SW 1271 (cell line): ENCODE results near the gene VANGL2.
A peak's percentile ranks its signal among the peaks of the same experiment; 100 is the strongest.

Source experiments
- DNase-seq, 2 experiments: peaks; one replicate each; lab custom pipeline; 2025; lab: John Stamatoyannopoulos, UW

Gene VANGL2

DNA sequence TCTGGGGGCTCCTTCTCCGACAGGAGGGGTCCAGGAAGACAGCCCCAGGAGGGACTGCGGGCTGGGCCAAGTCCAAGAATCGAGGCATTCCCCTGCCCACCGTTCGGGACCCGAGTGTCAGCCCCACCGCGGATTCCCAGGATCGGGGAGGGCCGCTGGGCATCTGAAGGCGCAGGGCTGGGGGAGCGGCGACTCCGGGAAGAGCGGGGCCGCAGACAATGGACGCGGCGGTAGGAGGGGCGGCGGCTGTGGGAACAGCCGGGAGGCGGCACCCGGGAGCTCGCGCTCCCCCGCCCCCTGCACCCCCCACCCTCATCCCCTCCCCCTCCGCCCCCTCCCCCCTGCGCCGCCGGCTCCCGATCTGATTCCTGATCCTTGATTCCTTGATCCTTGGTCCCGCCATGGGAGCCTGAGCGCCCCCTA, at the start of gene VANGL2:
VANGL2 (plus strand) TSS at position 342 of the 423 bp plus-strand sequence. CDS start 15,274 bp downstream, outside the sequence.
- DNase-seq = no peak

DNA sequence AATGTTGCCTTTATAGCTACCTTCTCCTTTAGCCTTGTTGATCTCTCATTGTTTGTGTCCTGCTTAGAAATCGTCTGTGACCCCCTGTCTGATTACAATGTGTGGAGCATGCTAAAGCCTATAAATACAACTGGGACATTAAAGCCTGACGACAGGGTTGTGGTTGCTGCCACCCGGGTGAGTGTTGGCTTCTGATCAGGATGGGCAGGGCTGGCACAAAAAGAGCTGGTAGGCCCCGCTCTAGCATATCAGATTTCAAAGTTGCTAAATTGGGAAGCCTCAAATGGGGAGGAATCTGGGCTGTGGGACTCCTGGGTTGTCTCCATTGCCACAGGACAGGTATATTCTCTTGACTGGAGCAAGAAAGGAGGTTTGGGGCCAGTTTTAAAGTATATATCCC, 48.7 kb upstream of the VANGL2 start:
- DNase-seq = no peak

DNA sequence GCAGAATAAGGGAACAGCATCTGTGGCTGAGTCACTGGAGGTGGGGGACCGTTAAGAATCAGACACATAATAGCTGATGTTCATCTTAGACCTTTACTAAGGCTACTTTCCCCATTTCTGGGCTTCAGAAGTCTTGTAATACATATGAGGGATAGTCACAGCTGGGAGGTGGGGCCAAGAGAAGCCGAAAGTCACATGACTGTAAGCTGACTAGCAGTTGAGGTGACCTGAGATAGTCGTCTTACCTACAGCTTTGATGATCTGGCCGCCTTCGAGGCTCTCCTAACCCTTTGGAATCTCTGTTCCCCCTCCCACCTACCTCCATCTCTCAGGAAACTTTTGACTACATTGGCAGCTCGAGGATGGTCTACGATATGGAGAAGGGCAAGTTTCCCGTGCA, 47.8 kb upstream of the VANGL2 start:
- DNase-seq = no peak

DNA sequence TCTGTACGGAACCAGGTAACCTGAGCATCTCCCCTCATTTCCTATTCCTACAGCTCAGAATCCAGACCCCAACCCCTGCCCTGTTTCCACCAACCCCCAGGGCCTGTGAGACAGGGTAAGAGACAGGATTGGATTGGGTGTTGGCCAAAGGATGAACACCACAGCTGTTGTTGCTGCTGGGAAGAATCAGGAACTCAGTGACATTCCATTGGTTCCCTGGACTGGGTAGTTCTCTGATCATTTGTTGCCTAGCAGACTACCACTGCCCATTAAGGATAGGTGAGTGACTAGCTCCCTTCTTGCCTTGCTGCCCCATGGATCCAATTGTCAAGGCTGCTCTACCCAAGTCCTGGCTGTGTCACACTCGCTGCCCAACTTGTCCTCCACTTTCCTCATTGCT, 47.1 kb upstream of the VANGL2 start:
- DNase-seq = no peak

DNA sequence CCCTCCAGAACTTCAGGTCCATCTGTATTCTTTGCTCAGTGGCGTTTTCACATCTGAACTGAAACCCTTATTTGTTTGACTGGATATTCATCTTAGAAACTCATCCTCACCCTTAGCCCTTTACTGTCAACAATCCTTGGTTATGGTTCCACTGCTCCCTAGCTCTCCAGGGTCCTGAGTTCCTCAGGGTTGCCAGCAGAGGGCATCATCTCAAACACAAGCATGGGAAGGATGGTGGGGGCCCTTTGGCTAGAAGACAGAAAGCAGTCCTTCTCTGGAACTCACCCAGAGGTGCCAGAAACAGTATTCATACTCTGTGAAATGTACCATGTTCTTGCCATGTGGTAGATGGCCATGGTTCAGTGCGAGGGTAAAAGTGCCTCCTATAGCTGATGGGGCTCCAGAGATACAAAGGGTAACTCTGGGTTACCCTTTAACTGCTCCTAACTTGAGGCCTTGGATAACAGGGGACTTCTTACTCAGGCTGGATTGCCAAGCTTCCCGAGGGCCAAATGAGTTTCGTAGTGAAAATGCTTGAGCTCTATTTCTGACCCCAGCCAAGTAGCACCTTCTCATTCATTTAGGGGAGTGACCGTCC, 45.9 kb upstream of the VANGL2 start:
- peak in 1 of 2 experiments; percentile 1 for DNase-seq

DNA sequence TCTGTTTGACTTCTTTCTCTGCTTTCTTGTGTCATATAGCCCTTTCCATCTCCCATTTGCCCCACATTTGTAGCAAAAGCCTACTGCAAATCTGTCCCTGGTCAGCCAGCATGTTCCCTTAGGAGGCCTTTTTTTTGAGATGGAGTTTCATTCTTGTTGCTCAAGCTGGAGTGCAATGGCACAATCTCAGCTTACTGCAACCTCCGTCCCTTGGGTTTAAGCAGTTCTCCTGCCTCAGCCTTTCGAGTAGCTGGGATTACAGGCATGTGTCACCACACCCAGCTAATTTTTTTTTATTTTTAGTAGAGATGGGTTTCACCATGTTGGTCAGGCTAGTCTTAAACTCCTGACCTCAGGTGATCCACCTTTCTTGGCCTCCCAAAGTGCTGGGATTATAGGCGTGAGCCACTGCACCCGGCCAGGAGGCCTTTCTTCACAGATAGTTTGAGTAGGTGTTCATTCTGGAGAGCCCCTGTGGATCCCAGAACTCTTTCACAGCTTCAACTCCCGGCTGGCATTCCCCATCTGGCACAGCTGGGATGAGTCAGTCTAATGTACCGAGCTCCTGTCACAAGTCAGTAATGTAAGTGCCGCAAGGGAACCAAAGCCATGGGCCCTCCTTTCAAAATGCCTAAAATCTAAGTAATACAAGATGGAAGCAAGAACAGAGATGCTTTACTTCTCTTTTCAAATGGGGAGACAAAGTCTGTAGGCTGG, 42.9 kb upstream of the VANGL2 start:
- DNase-seq = no peak

DNA sequence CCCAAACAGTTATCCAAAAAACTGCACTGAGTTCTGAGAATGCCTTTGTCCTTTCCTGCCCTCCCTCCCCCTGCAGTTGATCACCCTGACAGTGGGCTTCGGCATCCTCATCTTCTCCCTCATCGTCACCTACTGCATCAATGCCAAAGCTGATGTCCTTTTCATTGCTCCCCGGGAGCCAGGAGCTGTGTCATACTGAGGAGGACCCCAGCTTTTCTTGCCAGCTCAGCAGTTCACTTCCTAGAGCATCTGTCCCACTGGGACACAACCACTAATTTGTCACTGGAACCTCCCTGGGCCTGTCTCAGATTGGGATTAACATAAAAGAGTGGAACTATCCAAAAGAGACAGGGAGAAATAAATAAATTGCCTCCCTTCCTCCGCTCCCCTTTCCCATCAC, 42.3 kb upstream of the VANGL2 start:
- no peak for DNase-seq

DNA sequence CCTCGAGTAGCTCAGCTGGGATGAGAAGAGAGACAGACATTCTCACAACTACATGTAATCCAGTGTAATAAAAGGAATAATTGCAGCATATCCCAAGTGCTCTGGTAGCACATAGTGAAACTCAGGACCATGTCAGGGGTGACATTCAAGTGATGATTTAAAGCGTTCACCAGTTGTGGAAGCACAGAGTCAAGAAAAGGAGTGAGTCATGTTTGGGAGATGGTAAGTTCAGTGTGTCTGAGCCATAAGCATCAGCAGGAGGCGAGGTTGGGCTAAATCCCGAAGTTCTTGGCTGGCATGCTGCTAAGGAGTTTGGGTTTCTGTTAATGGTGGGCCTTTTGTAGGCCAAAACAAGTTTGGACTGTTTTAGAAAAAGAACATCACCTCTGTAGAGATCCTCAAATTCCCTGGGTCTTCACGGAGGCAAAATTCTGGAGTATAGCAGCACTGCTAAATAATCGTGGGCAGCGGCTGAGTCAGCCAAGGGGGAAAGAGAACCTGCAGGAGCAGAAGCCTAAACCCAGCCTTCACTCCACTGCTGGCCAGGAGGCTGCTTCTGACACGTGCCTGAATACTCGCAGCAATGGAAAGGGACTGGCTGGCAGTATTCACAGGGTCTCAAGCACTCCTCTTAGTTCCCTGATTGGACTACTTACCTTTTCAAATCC, 40.7 kb upstream of the VANGL2 start:
- DNase-seq = no peak

DNA sequence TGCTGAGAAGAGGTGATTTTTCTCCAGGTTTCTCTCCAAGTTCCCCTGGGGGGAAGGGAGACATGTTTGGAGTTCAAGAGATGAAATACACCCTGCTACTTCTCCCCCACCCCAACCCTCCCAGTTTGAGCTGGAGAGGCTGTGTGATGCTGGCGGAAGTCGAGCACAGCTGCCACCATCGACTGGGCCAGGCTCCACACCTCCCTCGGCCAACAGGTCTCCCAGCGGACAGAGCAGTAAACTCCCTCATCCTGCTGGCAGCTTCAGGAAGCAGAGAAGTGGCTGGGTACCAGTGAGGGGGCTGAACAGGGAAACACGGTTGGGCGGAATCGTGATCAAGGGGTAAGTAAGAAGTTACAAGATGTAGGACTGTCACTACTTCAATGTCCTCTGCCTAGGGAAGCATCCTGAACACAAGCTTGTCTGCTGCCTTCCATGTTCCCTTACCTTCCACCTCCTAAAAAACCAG, 40.1 kb upstream of the VANGL2 start:
- no peak for DNase-seq

DNA sequence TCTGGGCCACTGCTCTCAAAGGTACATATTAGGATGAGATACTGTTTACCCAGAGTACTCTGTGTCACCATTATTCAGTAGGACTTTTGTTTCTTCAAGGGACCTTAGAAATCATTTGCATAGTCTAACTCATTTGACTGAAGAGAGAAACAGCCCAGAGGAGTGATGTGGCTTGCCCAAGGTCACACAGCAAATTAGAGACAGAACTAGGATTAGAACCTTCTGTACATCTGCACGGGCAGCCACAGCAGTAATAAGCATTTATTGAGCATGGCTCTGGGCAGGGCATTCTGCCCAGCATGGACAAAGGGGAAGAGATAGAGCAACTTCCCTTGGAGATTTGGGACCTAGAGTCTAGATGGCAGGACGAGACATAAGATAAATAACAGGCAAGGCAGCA, 39.2 kb upstream of the VANGL2 start:
- DNase-seq = no peak

DNA sequence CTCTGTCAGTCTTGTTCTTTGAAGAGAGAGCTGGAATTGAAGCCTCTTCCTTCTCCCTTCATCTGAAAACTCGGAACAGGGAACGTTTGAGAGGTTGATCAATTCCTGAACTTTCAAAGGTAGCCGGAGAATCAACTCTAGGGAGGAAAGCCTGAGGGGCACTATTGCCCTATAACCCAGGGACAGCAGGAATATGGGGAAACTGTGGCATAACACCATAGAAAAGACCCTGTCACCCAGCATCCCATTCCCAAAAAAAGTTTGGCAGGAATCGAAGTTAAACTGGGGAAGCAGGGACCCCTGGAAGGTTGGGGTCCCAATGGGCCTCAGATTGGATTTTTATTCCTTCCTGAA, 38.6 kb upstream of the VANGL2 start:
- DNase-seq = no peak

DNA sequence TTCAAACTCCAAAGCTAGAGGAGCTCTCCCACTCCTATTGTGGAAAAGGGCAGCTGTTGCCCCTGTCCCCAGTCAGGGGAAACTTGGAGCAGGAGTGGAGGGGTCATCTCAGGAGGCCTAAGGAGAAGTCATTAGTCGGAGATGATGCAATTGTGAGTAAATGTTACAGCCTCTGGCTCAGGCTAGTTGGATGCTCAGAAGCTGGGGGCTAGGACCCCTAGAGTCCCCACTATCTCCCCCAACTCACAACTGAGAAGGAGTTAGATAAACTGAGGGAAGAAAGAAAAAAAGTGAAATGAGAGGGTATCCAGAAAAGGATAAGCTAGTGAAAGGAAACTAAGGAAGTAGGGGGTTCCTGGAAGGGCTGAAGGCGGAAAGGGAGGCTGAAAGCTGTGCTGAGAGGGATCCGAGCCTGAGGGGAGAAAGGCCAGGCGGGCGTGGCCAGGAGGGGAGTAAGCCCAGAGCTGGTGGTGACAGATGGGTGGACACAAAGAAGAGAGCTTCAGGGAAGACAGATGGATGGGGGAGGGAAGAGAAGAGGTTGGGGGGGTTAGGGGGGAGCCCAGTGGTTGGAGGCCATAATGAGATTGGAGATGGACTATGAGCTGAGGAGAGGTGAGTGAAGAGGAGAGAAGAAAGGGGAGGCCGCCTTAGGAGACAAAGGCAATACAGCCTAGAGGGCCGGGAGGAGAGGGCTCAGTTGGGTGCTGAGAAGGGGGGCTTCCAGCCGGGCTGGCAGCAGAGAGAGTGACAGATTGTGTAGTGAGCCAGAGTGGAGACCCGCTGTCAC, 38.0 kb upstream of the VANGL2 start:
- DNase-seq = no peak

DNA sequence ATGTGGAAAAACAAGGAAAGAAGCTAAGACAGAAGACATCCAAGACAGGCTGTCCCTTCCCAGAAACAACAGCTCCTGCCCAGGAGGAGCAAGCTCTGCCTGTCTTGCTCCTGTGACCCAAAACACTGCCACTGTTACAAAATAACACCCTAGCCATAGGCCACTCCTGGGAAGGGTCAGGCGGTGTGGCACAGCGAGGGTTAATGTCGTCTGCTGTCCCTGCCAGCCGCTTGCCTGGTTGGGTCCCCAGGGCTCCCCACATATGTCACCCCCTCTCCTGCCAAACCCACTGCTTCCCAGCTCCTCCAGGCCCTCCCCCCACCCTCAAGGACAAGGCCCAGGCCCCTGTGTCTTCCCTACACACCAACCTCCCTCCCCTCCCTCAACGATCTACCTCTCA, 37.4 kb upstream of the VANGL2 start:
- no peak for DNase-seq

DNA sequence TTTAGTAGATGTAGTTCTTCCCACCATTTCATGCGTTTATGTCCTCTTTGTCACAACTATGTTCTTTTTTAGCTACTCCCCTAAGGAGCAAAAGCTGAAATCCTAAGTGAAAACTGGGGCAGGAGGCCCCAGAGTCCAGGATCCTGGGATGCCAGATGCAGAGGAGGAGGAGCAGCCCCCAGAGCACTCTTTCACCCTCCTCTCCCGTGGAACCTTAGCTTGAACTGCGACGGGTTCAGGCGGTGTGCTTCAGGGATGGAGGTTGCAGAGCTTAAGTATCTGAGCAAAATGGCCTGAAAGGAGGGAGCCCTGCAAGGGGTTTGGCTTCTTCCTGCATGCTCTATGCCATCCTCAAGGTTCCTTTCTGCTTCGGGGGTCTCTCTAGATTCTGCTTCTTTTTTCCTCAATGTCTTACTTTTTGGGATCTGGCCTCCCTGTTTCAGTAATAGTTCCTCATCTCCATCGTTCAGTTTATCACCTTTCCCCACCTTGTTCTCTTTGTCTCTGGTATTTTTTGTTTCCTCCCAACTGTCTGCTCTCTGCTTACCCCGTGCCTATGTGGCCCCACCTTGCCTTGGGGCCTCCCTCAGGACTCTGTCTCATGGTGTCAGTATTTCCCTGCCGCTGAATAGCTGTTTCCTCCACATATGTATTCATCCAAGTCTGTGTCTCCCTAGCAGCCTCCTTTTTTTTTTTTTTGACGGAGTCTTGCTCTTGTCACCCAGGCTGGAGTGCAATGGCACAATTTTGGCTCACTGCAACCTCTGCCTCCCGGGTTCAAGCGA, 36.2 kb upstream of the VANGL2 start:
- DNase-seq = no peak

DNA sequence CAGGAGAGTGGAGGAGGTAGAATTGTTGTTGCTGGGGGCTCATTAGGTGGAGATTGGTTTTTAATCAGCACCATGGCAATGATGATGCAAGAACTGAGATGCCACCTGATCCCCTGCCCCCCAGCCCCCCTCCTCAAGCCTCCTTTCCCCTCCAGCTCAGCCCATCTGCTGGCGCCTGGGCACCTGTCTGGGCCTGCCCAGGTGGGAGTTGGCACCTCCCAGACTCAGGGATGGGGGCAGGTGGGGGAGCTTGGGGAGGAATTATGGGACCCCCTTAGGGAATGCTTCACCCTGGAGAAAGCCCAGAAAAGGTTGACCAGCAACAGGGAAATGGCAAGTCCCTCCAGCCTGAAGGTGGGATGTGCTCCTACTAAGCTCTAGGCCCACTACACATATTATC, 35.0 kb upstream of the VANGL2 start:
- no peak for DNase-seq

DNA sequence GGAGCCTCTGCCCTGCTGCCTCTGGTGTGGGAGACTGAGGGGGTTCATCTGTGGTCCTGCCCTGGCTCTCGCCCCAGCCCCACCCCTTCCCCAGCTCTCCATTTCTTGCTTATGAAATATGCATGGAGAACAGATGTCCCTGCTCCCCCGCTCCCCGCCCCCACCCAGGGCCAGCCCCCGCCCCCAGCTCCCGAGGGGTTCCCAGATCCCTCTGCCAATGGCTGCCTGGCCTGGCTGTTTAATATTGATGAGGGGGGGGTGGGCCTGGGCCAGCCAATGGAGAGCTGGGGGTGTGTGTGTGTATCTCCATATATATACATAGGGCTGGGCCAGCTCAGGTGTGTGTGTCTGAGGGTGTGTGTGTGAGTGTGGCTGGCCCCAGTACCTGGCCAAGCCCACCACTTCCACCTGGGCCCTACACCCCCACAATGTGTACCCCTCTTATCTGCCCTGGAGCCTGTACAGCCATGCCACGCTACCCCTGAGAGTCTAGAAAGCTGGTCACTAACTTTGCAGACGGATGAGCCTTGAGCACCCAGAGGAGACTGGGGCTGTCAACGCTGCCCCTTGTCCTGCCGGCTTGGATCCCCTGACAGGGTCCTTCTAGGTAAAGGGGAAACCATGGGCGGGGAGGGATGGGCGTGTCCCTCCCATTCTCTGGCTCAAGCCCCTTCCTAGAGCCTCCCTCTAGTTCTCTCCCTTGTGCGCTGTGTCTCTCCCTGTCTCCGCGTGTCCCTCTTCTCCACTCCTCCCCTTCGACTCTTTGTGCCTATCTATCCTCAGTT, 33.4 kb upstream of the VANGL2 start, which contains the start of gene NHLH1:
NHLH1 (plus strand) TSS at position 341 of the 785 bp plus-strand sequence. CDS start 3,661 bp downstream, outside the sequence.
- DNase-seq = no peak

DNA sequence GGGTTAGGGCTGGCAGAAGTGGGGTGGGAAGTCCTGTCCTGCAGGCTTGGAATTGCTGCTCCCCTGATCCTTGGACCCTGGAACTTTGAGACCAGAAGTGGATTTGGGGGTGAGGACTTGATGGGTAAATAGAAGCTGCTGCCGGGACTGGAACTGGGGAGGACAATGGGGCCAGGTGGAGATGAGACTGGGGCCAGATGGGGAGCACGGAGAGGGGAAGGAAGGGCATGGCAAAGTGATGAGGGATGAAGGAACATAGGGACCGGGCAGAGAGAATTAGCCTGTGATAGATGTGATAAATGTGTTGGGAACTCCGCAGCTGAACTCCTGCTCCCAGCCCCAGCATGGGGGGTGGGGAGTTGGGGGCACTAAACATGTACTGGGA, 32.9 kb upstream of the VANGL2 start:
- no peak for DNase-seq

DNA sequence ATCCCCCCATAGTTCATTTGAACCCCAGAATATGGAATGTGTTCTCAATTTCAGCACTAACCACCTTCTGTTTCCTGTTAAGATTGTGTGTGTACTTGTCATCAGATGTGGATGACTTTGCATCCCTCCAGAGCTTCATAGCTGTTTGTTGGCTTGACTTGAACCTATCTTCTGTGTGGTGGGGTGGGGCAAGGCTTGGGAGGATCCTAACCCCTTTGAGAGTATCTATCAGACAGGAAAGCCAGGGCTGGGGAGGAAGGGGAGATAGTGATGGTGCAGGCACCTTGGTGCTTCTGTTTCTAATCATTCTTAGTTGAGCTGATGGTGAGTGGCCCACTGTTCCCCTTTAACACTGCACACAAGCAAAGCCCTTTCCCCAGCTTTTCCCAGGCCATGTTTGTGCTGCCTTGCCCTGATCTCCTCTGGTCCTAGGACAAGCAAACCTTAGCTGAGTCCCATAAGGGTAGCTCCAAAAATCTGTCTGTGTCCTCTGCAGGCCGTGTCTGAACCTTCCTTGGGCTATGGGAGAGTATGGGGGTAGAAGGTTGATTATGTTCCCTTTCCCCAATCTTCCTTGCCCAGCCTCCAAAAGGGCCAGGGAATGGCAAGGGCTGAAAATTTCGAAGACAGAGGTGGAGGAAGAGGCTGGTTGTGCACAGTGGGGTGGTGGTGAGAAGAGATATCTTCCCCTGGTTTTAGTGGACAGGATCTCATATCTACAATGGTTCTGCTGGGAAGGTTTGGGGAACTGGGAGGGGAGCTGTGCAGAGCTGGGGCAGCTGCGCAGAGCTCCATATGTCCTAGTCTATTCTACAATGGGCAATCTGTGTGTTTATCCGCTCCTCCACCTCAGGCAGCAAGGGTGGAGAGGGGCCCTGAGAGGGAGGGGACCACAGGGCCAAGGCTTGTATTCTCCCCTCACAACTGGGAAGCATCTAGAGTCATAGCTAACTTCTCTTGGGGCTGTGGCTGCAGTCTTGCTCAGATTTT, 32.1 kb upstream of the VANGL2 start:
- DNase-seq = no peak

DNA sequence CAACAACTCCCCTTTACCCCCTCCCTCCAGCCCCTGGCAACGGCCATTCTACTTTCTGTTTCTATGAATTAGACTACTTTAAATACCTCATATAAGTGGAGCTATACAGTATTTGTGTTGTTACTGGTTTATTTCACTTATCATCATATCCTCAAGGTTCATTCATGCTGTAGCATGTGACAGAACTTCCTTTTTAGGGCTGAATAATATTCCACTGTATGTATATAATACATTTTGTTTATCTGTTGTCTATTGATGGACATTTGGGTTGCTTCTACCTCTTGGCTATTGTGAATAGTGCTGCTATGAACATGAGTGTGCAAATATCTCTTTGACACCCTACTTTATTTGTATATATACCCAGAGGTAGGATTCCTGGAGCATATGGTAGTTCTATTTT, 31.3 kb upstream of the VANGL2 start:
- DNase-seq = no peak
